Right atrium auricular region (tissue), 2 donors: ENCODE data around the gene BTG1. TPM values are rescaled to one million over a fixed set of nuclear protein-coding genes. Genes with fewer than 3 reads are reported as not detected.

Source experiments
- DNase-seq: peaks from one replicate; pipeline ENCODE4 v3.0.0-alpha.2; 2019; ENCODE audit warnings: low spot score
- H3K27ac ChIP-seq, 2 donors: fragments of 200-600 bp; sonication (generic); 1 replicate in 1 of 2; 2 replicates in 1 of 2; pipeline ENCODE4 v1.5.1; 2016 to 2019
- H3K27me3 ChIP-seq, 2 donors: fragments of 200-600 bp; sonication (generic); one replicate each; pipeline versions ENCODE4 v1.5.1 to v1.6.0; 2017 to 2019
- H3K36me3 ChIP-seq: fragments of 200-600 bp; sonication (generic); one replicate; pipeline ENCODE4 v1.5.1; 2016
- H3K4me1 ChIP-seq, 2 donors: fragments of 200-600 bp; sonication (generic); one replicate each; pipeline versions ENCODE4 v1.5.1 to v1.6.0; 2017 to 2019
- H3K4me3 ChIP-seq, 2 donors: fragments of 200-600 bp; sonication (generic); 1 replicate in 1 of 2; 2 replicates in 1 of 2; pipeline ENCODE4 v1.5.1; 2017 to 2019; ENCODE audit warnings: mild to moderate bottlenecking in 1 of 2, moderate library complexity in 1 of 2
- H3K9me3 ChIP-seq, 2 donors: fragments of 200-600 bp; sonication (generic); one replicate each; pipeline ENCODE4 v1.5.1; 2019
- CTCF ChIP-seq, 2 donors: fragments of 200-600 bp; sonication (generic); IDR thresholded peaks; one replicate each; pipeline ENCODE4 v1.5.1; 2019; ENCODE audit warnings: antibody characterized with exemption in 2 of 2
- total RNA-seq, 2 donors: library from RNA; depleted of rRNA; stranded (reverse); fragments of >200 nt; gene quantifications; one replicate each; pipeline ENCODE4 v1.1.0, GENCODE V29; 2016

The BTG1 gene
- total RNA-seq, 2 donors from 2014 or later, result 51.2 to 61.6 TPM

DNA sequence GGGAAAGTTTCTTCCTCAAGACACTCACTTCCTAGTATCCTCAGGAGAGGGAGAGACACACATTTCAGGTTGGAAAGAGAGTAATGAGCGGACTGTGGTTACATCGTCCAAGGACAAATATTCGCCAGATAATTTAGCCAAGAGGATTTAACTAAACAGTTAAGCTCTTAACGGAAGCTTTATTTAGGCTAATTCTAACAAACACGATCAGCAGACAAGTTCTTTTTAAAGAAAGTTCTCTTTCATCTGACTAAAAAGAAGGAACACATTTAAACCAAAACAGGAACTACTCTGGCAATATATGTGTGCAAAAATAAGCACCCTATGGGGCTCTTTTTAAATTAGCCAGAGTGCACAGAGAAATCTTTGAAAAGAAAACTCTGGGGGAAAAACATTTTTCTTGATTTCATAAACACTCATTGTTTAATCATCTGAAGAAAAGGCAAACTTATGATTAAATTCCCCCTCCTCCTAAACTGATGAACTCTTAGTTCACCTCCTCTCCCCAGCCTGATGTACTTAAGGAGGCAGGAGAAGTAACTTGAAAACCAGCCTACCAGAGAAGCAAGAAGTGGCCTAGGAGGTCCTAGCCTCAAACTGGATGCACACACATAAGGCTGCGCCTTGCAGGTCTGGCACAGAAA, 13.3 kb upstream of the BTG1 start:
- Histone ChIP-seq H3K4me1 (no peaks in the 10 kb centered on the region), H3K27me3 (no peaks in the 10 kb centered on the region), H3K9me3 (no peaks in the 10 kb centered on the region), H3K36me3 (no peaks in the 10 kb centered on the region), H3K27ac (peak overlapping the region in 1 of 2 donors; percentile 46), H3K4me3 (no peak overlapping the region)
- no peak for DNase-seq
- no peak for TF ChIP-seq CTCF (IDR thresholded peaks at IDR 0.05)

GRCh38 chr12:92156704-92157395, 11.2 kb upstream of the BTG1 start:
- TF ChIP-seq CTCF (IDR thresholded peaks at IDR 0.05), result no peak
- Histone ChIP-seq H3K4me3 (no peak overlapping the region), H3K27me3 (no peaks in the 10 kb centered on the region), H3K9me3 (no peaks in the 10 kb centered on the region), H3K4me1 (no peaks in the 10 kb centered on the region), H3K27ac (no peak overlapping the region), H3K36me3 (no peaks in the 10 kb centered on the region)
- DNase-seq, result no peak

- Histone ChIP-seq H3K27me3 (no peaks in the 10 kb centered on the region), H3K4me3 (no peak overlapping the region), H3K4me1 (no peaks in the 10 kb centered on the region), H3K36me3 (no peaks in the 10 kb centered on the region), H3K27ac (no peak overlapping the region), H3K9me3 (no peaks in the 10 kb centered on the region)
- no peak for DNase-seq
- no peak for TF ChIP-seq CTCF (IDR thresholded peaks at IDR 0.05)
Measured at GRCh38 chr12:92156139-92156538, 10.5 kb upstream of the BTG1 start.

DNA sequence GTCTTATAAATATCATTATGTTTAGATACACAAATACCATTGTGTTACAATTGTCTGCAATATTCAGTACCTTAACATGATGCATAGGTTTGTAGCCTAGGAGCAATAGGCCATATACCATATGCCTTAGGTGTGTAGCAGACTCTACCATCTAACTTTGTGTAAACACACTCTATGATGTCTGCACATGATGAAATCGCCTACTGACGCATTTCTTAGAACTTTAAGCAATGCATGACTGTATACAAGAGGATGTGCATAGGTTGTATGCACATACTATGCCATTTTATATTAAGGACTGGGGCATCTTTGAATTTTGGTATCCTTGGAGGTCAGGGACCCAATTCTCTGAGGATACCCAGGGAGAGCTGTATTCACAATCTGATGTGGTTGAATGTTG, 10.1 kb upstream of the BTG1 start:
- no peak overlapping the region for H3K4me3 ChIP-seq

DNA sequence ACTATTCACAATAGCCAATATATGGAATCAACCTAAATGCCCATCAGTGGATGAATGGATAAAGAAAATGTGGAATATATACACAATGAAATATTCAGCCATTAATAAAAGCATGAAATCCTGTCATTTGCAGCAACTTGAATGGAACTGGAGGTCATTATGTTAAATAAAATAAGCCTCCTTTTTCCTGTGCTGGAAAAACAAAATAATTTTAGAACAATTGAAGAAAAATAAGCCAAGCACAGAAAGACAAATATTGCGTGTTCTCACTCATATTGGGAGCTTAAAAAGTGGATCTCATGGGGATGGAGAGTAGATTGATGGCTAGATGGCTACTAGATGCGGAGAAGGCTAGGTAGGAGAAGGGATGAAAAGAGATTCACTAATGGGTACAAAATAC, 6.3 kb upstream of the BTG1 start:
- Histone ChIP-seq H3K4me1 (no peaks in the 10 kb centered on the region), H3K36me3 (no peaks in the 10 kb centered on the region), H3K9me3 (no peaks in the 10 kb centered on the region), H3K4me3 (no peak overlapping the region), H3K27me3 (no peaks in the 10 kb centered on the region), H3K27ac (no peak overlapping the region)
- no peak for TF ChIP-seq CTCF (IDR thresholded peaks at IDR 0.05)
- DNase-seq, result no peak

More for the DNA sequence above, 10.1 kb upstream of the BTG1 start:
- Histone ChIP-seq H3K4me1 (no peaks in the 10 kb centered on the region), H3K27ac (no peak overlapping the region), H3K9me3 (no peaks in the 10 kb centered on the region), H3K27me3 (no peaks in the 10 kb centered on the region), H3K36me3 (no peaks in the 10 kb centered on the region)
- no peak for TF ChIP-seq CTCF (IDR thresholded peaks at IDR 0.05)
- DNase-seq, result no peak
